Caki2 (cell line): ENCODE results near the gene TMEM115. TPM values are rescaled to one million over a fixed set of nuclear protein-coding genes. Genes with fewer than 3 reads are reported as not detected.

Source experiments
- total RNA-seq: library from RNA; depleted of rRNA; stranded (reverse); fragments of >200 nt; shearing (Covaris generic); gene quantifications from 2 replicates; pipeline ENCODE4 v1.2.3, GENCODE V29; 2014; ENCODE audit warnings: low replicate concordance; rRNA removed

Gene TMEM115
- total RNA-seq, 1 experiment from 2014 or later, result 59.0 TPM

Other genes starting within 250 kb of the TMEM115 start
- gene SEMA3F, start 204.2 kb downstream of the TMEM115 start, total RNA-seq, result 33.5 and 36.1 TPM in 2 replicates
- not detected in 2 replicates for gene GNAT1, start 167.9 kb downstream of the TMEM115 start, total RNA-seq
- not detected in 2 replicates for gene SLC38A3, start 154.2 kb downstream of the TMEM115 start, total RNA-seq
- 100 and 121 TPM in 2 replicates for gene GNAI2, start 123.3 kb downstream of the TMEM115 start, total RNA-seq
- gene SEMA3B, start 90.4 kb downstream of the TMEM115 start, total RNA-seq, result 99.9 and 105 TPM in 2 replicates
- gene LSMEM2, start 80.4 kb downstream of the TMEM115 start, total RNA-seq, result not detected in 2 replicates
- 69.5 and 114 TPM in 2 replicates for gene IFRD2, start 67.1 kb downstream of the TMEM115 start, total RNA-seq
- 2.8 and 3.1 TPM in 2 replicates for gene HYAL3, start 60.1 kb downstream of the TMEM115 start, total RNA-seq
- 8.3 and 12.7 TPM in 2 replicates for gene NAA80, start 60.1 kb downstream of the TMEM115 start, total RNA-seq
- gene HYAL1, start 55.9 kb downstream of the TMEM115 start, total RNA-seq, result 1.2 TPM in 1 of 2 replicates, not detected in the other
- 61.4 and 92.2 TPM in 2 replicates for gene HYAL2, start 36.8 kb downstream of the TMEM115 start, total RNA-seq
- gene TUSC2, start 31.3 kb downstream of the TMEM115 start, total RNA-seq, result 13.7 and 19.0 TPM in 2 replicates
- 37.1 and 38.8 TPM in 2 replicates for gene RASSF1, start 18.7 kb downstream of the TMEM115 start, total RNA-seq
- gene ZMYND10, start 13.8 kb downstream of the TMEM115 start, total RNA-seq, result 3.3 and 10.8 TPM in 2 replicates
- 19.8 and 26.0 TPM in 2 replicates for gene NPRL2, start 8.7 kb downstream of the TMEM115 start, total RNA-seq
- gene CYB561D2, start 8.7 kb downstream of the TMEM115 start, total RNA-seq, result 21.7 and 42.8 TPM in 2 replicates
- gene CACNA2D2, start 144.1 kb upstream of the TMEM115 start, total RNA-seq, result 0.03 TPM in 2 replicates
- gene C3orf18, start 208.2 kb upstream of the TMEM115 start, total RNA-seq, result 3.8 and 7.1 TPM in 2 replicates
- 13.2 and 25.6 TPM in 2 replicates for gene HEMK1, start 210.0 kb upstream of the TMEM115 start, total RNA-seq